Left kidney (tissue), 8 donors: ENCODE data around the gene FHIP1B. TPM values are rescaled to one million over a fixed set of nuclear protein-coding genes. Genes with fewer than 3 reads are reported as not detected.
"Not testable (repeated sequence)": the region's sequence is repeated elsewhere in the genome, so short reads cannot be mapped to it uniquely, and the experiment has no call there.

ENCODE experiments used
- DNase-seq: peaks from one replicate; pipeline ENCODE4 v3.0.0-alpha.2; 2013
- long read RNA-seq, 8 donors: transcript quantifications; one replicate each; lab custom pipeline, GENCODE V29; 2026
- polyA plus RNA-seq: library from polyadenylated mRNA; unstranded; fragments of 120-200 nt; gene quantifications from one replicate; pipeline ENCODE4 v1.2.1, GENCODE V29; 2013; ENCODE audit not compliant: insufficient read length

Gene FHIP1B
- polyA plus RNA-seq = 62.0 TPM
- long read RNA-seq, donor 1, transcript FAM160A2-204 (3 exons, 1,309 nt) = major isoform, 7 of 55 reads
- long read RNA-seq, donor 1, partial matches to known transcripts = 39 of 55 reads
- long read RNA-seq, donor 1, other reads (novel, unspliced or antisense) = 0 of 55 reads
- long read RNA-seq, donor 2, transcript FAM160A2-204 (3 exons, 1,309 nt) = major isoform, 5 of 15 reads
- long read RNA-seq, donor 2, partial matches to known transcripts = 5 of 15 reads
- long read RNA-seq, donor 2, other reads (novel, unspliced or antisense) = 0 of 15 reads
- long read RNA-seq, donor 3, partial matches to known transcripts = 0 of 12 reads
- long read RNA-seq, donor 3, other reads (novel, unspliced or antisense) = 0 of 12 reads
- long read RNA-seq, donor 4, partial matches to known transcripts = 0 of 1 reads
- long read RNA-seq, donor 4, other reads (novel, unspliced or antisense) = 0 of 1 reads
- long read RNA-seq, donor 5, transcript FAM160A2-202 (12 exons, 3,354 nt) = major isoform, 5 of 20 reads
- long read RNA-seq, donor 5, partial matches to known transcripts = 5 of 20 reads
- long read RNA-seq, donor 5, other reads (novel, unspliced or antisense) = 0 of 20 reads
- long read RNA-seq, donor 6, transcript FAM160A2-204 (3 exons, 1,309 nt) = major isoform, 6 of 13 reads
- long read RNA-seq, donor 6, partial matches to known transcripts = 5 of 13 reads
- long read RNA-seq, donor 6, other reads (novel, unspliced or antisense) = 0 of 13 reads
- long read RNA-seq, donor 7, transcript FAM160A2-204 (3 exons, 1,309 nt) = major isoform, 10 of 30 reads
- long read RNA-seq, donor 7, partial matches to known transcripts = 10 of 30 reads
- long read RNA-seq, donor 7, other reads (novel, unspliced or antisense) = 0 of 30 reads
- long read RNA-seq, donor 8, partial matches to known transcripts = 0 of 8 reads
- long read RNA-seq, donor 8, other reads (novel, unspliced or antisense) = 0 of 8 reads

- DNase-seq = peak; percentile 99
Observed at GRCh38 chr11:6234387-6235107, at the start of gene FHIP1B. FHIP1B (minus strand) TSS chr11:6234636; CDS start chr11:6224516, 10,120 bp downstream.

- no peak for DNase-seq
Observed at GRCh38 chr11:6283453-6284023, 49.1 kb upstream of the FHIP1B start.

- DNase-seq = not testable (repeated sequence)
Observed at GRCh38 chr11:6280809-6281208, 46.4 kb upstream of the FHIP1B start.

- DNase-seq = no peak
Observed at GRCh38 chr11:6273188-6273587, 38.8 kb upstream of the FHIP1B start.

GRCh38 chr11:6271598-6271997 lies 37.2 kb upstream of the FHIP1B start:
- DNase-seq = no peak

- no peak for DNase-seq
Observed at GRCh38 chr11:6270584-6271246, 36.3 kb upstream of the FHIP1B start.

- DNase-seq = no peak
Observed at GRCh38 chr11:6269994-6270393, 35.6 kb upstream of the FHIP1B start.

- DNase-seq = no peak
Observed at GRCh38 chr11:6268820-6269219, 34.4 kb upstream of the FHIP1B start.

GRCh38 chr11:6263662-6264061 lies 29.2 kb upstream of the FHIP1B start:
- no peak for DNase-seq

GRCh38 chr11:6260207-6260726 lies 25.8 kb upstream of the FHIP1B start:
- DNase-seq = no peak

- no peak for DNase-seq
Observed at GRCh38 chr11:6258571-6259081, 24.2 kb upstream of the FHIP1B start.

- DNase-seq = no peak
Observed at GRCh38 chr11:6258141-6258540, 23.7 kb upstream of the FHIP1B start.

- DNase-seq = no peak
Observed at GRCh38 chr11:6253197-6253596, 18.8 kb upstream of the FHIP1B start.

- no peak for DNase-seq
Observed at GRCh38 chr11:6251990-6252473, 17.6 kb upstream of the FHIP1B start.

GRCh38 chr11:6251120-6251733 lies 16.8 kb upstream of the FHIP1B start:
- DNase-seq = peak; percentile 75

- DNase-seq = no peak
Observed at GRCh38 chr11:6249770-6250555, 15.5 kb upstream of the FHIP1B start.

- DNase-seq = not testable (repeated sequence)
Observed at GRCh38 chr11:6248897-6249296, 14.5 kb upstream of the FHIP1B start.

GRCh38 chr11:6248248-6248647 lies 13.8 kb upstream of the FHIP1B start:
- DNase-seq = no peak

- no peak for DNase-seq
Observed at GRCh38 chr11:6245536-6245935, 11.1 kb upstream of the FHIP1B start.
